Right lobe of liver (tissue), 6 donors: ENCODE measurements around the gene TRAPPC3. TPM values are rescaled to one million over a fixed set of nuclear protein-coding genes. Genes with fewer than 3 reads are reported as not detected.

Experiments
- ATAC-seq, 4 donors: fragments of 200-7000 bp; cut with Tn5 transposase; one replicate each; pipeline ENCODE4 v1.9.1; 2020; ENCODE audit warnings: mild to moderate bottlenecking in 4 of 4, moderate library complexity in 4 of 4
- DNase-seq, 3 donors: peaks; one replicate each; pipeline ENCODE4 v3.0.0-alpha.2; 2020
- H3K27ac ChIP-seq, 3 donors: fragments of 200-600 bp; one replicate each; pipeline ENCODE4 v1.8.0; 2022
- H3K27me3 ChIP-seq, 2 donors: fragments of 200-600 bp; one replicate each; pipeline ENCODE4 v1.8.0; 2022
- H3K36me3 ChIP-seq, 4 donors: fragments of 200-600 bp; sonication (generic) in 1 of 4; one replicate each; pipeline versions ENCODE4 v1.5.1 to v1.8.0; 2017 to 2022; ENCODE audit warnings: control low read depth in 1 of 4
- H3K4me1 ChIP-seq, 4 donors: fragments of 200-600 bp; sonication (generic) in 1 of 4; one replicate each; pipeline versions ENCODE4 v1.5.1 to v1.8.0; 2017 to 2022; ENCODE audit warnings: control low read depth in 1 of 4
- H3K4me3 ChIP-seq, 3 donors: fragments of 200-600 bp; one replicate each; pipeline ENCODE4 v1.8.0; 2022
- H3K9me3 ChIP-seq, 4 donors: fragments of 200-600 bp; sonication (generic) in 1 of 4; one replicate each; pipeline versions ENCODE4 v1.5.1 to v1.8.0; 2017 to 2022; ENCODE audit warnings: control low read depth in 1 of 4
- CTCF ChIP-seq, 4 donors: fragments of 200-600 bp in 3 of 4; fragments of 450-650 bp in 1 of 4; IDR thresholded peaks; one replicate each; pipeline versions ENCODE4 v1.5.1 to v1.8.0; 2016 to 2022; ENCODE audit warnings: antibody characterized with exemption in 4 of 4, mild to moderate bottlenecking in 2 of 4
- POLR2A ChIP-seq: fragments of 450-650 bp; IDR thresholded peaks from one replicate; pipeline ENCODE4 v1.6.1; 2017; ENCODE audit warnings: antibody characterized with exemption, mild to moderate bottlenecking
- WGBS: methylation state at CpG from one replicate; pipeline ENCODE4 v1.1.6; 2018; ENCODE audit warnings: low coverage, low lambda C conversion rate; ENCODE audit not compliant: insufficient coverage; ENCODE audit errors: missing lambda C conversion rate; 5-methylcytosine and 5-hydroxymethylcytosine counted together
- intact Hi-C, 2 donors: fragments of 100-400 bp; cut with DNase I; formaldehyde crosslinking; loops; one replicate each; pipeline versions ENCODE4 v1.11.2 to v1.14.1; 2022
- total RNA-seq, 6 experiments: library from RNA; depleted of rRNA in 2 of 6; stranded (reverse); fragments of >200 nt in 2 of 6; fragmentation: NEBNext Ultra II Directional in 3 of 6; extraction: Animal tissue kit (Norgen Biotek cat#: 25700) in 3 of 6; gene quantifications; one replicate each; pipeline versions ENCODE4 v1.1.0 to v1.2.4, GENCODE V29; 2016 to 2023
- donor health status: DM: no; HTN: yes; CAD: no.
- donor health status: DM: no; HTN: no; CAD: no.
- donor health status: DM: no; HTN: no; CAD: no.
- donor health status: DM: no; HTN: yes; CAD: no.
- donor health status: DM: no; HTN: yes; CAD: no.

TRAPPC3 gene
- total RNA-seq, 6 experiments from 2014 or later = 26.0 to 52.4 (median 30.9) TPM

DNA sequence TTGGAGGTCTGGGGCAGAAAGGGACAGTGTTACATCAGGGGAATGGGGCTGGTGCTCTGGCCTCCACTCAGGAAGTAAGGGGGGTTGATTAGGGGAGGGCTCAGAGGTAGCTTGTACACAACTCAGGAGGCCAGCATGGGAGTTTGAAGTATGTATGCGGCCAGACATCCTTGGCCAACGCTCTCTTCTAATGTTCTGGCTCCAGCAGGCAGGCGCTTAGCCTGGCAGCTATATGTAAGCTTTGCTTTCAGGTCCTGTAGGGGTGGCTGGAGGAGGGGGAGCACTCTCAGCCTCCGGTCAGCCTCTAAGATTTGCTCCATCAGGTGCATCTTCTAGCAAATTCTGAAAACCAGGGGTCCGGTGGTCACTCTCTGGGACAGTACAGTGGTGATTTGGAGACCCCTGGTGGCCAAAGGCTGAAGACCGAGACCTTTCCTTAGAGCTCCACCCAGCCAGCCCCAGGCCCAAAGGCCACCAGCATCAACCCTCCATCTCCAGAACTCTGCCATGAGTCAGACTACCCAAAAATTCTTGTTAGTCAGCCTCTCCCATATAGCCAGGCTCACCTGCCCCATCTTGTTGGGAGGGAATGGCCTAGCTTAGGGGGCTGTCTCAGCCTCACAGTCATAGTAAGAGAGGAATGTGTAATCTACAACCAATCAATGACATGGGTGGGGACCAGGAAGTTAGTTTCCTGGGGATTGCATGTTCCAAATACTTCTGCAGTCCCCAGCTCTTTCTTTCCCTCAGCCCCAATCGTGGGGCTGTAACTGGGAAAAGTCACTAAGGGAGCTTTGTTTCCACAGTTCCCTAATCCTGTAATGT lies 14.6 kb downstream of the TRAPPC3 start:
- Histone ChIP-seq H3K36me3 (peaks cover 4 to 30% (median 10%) of the 10 kb centered on the region in 4 donors), H3K4me3 (no peak overlapping the region), H3K27me3 (no peaks in the 10 kb centered on the region), H3K27ac (no peak overlapping the region), H3K4me1 (no peaks in the 10 kb centered on the region), H3K9me3 (no peaks in the 10 kb centered on the region)
- WGBS = 44% methylated on average over 2 of the region's 7 CpGs
- peak; percentile 60 to 70 (median 68) for ATAC-seq
- DNase-seq = no peak
- TF ChIP-seq CTCF (IDR thresholded peaks at IDR 0.05) (peak; percentile 40 to 53 (median 48)), POLR2A (no peak)
- intact Hi-C loops = no loop called here

GRCh38 chr1:36134031-36134430 lies 15.3 kb downstream of the TRAPPC3 start:
- Histone ChIP-seq H3K9me3 (no peaks in the 10 kb centered on the region), H3K27me3 (no peaks in the 10 kb centered on the region), H3K4me1 (no peaks in the 10 kb centered on the region), H3K36me3 (peaks cover 0 to 24% (median 8%) of the 10 kb centered on the region in 4 donors), H3K27ac (no peak overlapping the region), H3K4me3 (no peak overlapping the region)
- intact Hi-C loops = no loop called here
- ATAC-seq (no peak), DNase-seq (no peak)
- WGBS = 75% methylated on average over 2 of the region's 6 CpGs
- TF ChIP-seq POLR2A = no peak
- TF ChIP-seq CTCF (IDR thresholded peaks at IDR 0.05) = no peak

- H3K27ac ChIP-seq = no peak overlapping the region
- intact Hi-C loops = no loop called here
- no peaks in the 10 kb centered on the region for H3K4me1 ChIP-seq
- peaks cover 0 to 20% (median 8%) of the 10 kb centered on the region in 4 donors for H3K36me3 ChIP-seq
- H3K9me3 ChIP-seq = no peaks in the 10 kb centered on the region
- no peak overlapping the region for H3K4me3 ChIP-seq
- no peaks in the 10 kb centered on the region for H3K27me3 ChIP-seq
- TF ChIP-seq POLR2A (no peak), CTCF (IDR thresholded peaks at IDR 0.05) (no peak)
- ATAC-seq (peak in 2 of 4 donors; percentile 17 to 44), DNase-seq (no peak)
- WGBS = 78% methylated on average over 3 of the region's 3 CpGs
These were observed 15.8 kb downstream of the TRAPPC3 start for GRCh38 chr1:36133484-36133883.

DNA sequence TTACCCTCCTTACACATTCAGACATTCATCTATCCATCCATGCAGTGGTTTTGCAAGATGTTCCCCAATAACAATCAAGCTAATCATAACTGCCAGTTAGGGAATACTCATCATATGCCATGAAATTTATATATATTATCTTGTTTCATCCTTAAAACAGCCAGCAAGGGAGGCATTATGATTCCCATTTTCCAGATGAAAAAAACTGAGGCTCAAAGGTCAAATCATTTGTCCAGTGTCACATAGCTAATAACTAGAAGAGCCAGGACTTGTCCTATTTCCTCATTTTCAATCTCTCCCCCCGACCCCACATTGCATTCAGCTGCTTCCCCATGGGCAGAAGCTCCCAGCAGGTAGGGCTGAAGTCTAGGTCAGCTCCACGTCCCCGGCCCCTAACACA lies 17.3 kb downstream of the TRAPPC3 start:
- no peaks in the 10 kb centered on the region for H3K27me3 ChIP-seq
- no peak for DNase-seq
- peaks cover 0 to 6% (median under 1%) of the 10 kb centered on the region in 4 donors for H3K36me3 ChIP-seq
- no peak overlapping the region for H3K27ac ChIP-seq
- WGBS = 77% methylated on average over 3 of the region's 3 CpGs
- TF ChIP-seq POLR2A (no peak), CTCF (IDR thresholded peaks at IDR 0.05) (no peak)
- intact Hi-C loops = no loop called here
- H3K9me3 ChIP-seq = no peaks in the 10 kb centered on the region
- H3K4me1 ChIP-seq = no peaks in the 10 kb centered on the region
- no peak overlapping the region for H3K4me3 ChIP-seq
- ATAC-seq = no peak
